ENCODE measurements around the gene HMG20A. TPM values are rescaled to one million over a fixed set of nuclear protein-coding genes. Genes with fewer than 3 reads are reported as not detected.

HMG20A gene
- 36.0 TPM for total RNA-seq
- long read RNA-seq, full-length matches to known transcripts: 20 of 38 reads
- long read RNA-seq, partial matches to known transcripts: 14 of 38 reads
- long read RNA-seq, other reads (novel, unspliced or antisense): 4 of 38 reads

- peak; percentile 84 for DNase-seq (ENCODE audit: low spot score)
- intact Hi-C loops (cut with DNase I): no loop called here
These were observed at the start of gene HMG20A for GRCh38 chr15:77420610-77421369. HMG20A (plus strand) TSS chr15:77420888; CDS start chr15:77458408, 37,520 bp downstream.

DNA sequence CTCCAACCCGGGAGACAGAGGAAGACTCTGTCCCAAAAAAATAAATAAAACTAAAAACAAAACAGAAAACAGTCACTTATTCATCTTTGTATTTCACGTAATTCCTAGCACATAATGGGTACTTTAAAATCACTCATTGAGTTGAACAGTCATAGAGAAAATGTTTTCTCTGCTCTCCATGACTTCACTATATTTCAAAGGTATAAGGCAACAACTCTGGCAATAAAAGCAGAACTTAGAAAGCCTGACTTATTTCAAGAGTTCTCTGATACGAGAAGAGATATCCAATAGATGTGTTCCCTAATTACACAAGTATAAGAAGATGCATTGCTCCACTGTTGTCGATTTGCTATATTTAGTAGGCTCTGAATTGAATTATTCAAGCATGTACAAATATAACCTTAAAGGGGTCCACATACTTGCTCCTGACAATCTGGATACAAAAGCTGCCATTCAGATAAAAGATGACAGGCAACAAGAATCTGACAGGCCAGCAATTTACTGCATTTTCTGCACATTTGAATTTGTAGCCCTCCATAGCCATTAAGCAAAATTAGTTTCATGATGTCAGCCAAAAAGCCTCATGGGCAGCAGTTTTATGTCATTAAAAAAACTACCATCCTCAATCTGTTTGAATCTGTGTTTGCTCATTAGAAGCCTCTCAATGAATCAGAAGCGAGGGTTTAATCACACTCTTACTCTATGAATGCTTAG, 48.7 kb upstream of the HMG20A start:
- intact Hi-C loops (cut with DNase I): no loop called here

GRCh38 chr15:77373441-77373840, 47.2 kb upstream of the HMG20A start:
- intact Hi-C loops (cut with DNase I): no loop called here
- no peak for DNase-seq (ENCODE audit: low spot score)

More for the DNA sequence above, 48.7 kb upstream of the HMG20A start:
- DNase-seq (ENCODE audit: low spot score): no peak

DNA sequence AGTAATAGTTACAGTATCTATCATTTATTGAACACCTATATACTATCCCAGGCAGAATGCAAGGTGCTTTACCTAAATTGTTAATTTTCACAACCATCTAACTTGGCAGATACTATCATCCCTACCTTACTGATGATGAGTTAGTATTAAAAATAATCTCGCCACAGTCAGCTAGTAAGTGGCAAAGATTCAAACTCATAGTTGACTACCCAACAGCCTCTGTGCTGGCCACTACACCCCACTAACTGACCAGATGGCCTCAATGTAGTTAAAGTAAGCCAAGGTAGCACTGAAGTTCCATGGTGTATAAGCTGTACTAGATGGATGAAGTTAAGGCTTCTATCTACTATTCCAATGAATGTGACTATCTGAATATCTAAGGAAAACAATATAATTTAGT, 45.6 kb upstream of the HMG20A start:
- intact Hi-C loops (cut with DNase I): no loop called here
- no peak for DNase-seq (ENCODE audit: low spot score)

- no peak for DNase-seq (ENCODE audit: low spot score)
- intact Hi-C loops (cut with DNase I): no loop called here
These were observed 43.9 kb upstream of the HMG20A start for GRCh38 chr15:77376770-77377169.

GRCh38 chr15:77380033-77380432, 40.7 kb upstream of the HMG20A start:
- intact Hi-C loops (cut with DNase I): no loop called here
- DNase-seq (ENCODE audit: low spot score): no peak

DNA sequence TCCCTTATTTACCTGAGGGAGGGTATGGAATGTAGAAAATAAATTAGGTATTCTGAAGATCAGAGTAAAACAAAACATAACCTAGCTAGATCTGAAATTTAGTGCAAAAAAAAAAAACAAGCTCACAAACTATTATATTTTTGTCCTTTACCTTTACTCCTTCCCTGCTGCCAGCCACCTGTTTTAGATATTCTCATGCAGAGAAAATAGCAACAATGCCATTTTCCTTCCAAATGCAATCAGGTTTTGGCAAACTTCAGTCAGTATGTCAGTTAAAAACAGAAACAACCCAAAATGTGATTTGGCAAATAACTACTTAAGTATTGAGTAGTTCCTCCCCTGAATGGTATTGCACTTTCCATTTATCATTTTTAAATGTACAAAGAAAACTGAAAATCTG, 36.6 kb upstream of the HMG20A start:
- DNase-seq (ENCODE audit: low spot score): no peak
- intact Hi-C loops (cut with DNase I): no loop called here

GRCh38 chr15:77384589-77385359, 35.9 kb upstream of the HMG20A start:
- no peak for DNase-seq (ENCODE audit: low spot score)
- intact Hi-C loops (cut with DNase I): no loop called here

- no peak for DNase-seq (ENCODE audit: low spot score)
- intact Hi-C loops (cut with DNase I): no loop called here
These were observed 34.1 kb upstream of the HMG20A start for GRCh38 chr15:77386626-77387025.

DNA sequence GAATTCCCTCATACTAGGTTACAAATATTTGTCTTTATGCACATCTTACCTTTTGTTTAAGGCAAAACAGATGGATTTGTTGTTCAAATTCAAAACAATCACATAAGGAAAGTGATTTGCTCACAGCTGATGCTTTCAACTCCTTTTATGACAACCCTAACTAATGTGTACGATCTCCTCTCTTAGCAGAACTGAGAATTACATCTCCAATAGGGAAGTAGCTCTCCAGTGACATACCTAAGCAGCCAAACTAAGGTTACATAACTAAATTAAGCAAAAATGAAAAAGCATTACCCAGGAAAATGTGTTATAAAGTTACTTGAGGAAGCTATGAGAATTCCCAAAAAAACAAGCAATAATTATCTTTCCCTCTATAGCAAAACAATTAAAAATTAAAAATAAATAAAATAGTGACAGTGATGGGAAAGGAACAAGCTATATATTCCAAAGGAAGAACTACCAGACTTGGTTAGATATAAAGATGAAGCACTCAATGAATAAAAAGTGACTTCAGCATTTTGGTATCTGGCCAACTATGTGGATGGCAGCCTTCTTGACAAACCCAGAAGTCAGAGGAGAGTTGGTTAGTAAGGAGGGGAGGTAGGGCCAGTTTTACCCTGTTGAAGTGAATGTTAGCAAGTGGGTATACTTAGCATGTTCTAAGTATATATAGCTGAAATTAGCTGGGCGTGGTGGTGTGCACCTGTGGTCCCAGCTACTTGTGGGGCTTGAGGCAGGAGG, 33.2 kb upstream of the HMG20A start:
- intact Hi-C loops (cut with DNase I): no loop called here
- no peak for DNase-seq (ENCODE audit: low spot score)

GRCh38 chr15:77391372-77391951, 29.2 kb upstream of the HMG20A start:
- DNase-seq (ENCODE audit: low spot score): no peak
- intact Hi-C loops (cut with DNase I): no loop called here

DNA sequence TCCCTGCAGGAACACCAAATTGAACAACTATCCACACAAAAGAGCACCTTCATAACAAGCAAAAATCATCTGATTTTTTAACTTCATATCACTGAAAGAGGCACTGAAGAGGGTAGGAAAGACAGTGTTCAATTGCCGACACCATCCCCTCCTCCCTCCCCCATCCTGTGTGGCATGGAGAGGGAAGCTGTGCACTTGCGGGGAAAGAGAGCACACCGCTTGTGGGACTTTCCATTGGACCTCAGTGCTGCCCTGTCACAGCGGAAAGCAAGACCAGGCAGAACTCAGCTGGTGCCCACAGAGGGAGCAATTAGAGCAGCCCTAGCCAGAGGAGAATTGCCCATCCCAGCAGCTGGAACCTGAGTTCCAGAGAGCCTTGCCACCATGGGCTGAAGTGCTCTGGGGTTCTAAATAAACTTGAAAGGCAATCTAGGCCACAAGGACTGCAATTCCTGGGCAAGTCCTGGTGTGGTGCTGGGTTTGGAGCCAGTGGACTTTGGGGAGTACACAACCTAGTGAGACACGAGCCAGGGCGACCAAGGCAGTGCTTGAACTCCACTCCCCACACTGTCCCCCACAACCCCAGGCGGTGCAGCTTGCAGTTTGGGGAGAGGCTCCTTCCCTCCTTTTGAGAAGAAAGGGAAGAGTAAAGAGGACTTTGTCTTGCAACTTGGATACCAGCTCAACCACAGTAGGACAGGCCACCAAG, 27.8 kb upstream of the HMG20A start:
- intact Hi-C loops (cut with DNase I): no loop called here
- DNase-seq (ENCODE audit: low spot score): no peak

DNA sequence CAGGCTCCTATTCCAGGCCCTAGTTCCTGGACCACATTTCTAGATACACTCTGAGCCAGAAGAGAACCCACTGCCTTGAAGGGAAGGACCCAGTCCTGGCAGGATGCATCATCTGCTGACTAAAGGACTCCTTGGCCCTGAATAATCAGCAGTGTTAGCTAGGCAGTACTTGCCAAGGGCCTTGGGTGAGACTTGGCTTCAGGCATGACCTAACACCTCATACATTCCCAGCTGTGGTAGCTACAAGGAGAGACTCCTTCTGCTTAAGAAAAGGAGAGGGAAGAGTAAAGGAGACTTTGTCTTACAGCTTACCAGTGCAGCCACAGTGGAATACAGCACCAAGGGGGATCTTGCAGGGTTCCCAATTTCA, 27.2 kb upstream of the HMG20A start:
- intact Hi-C loops (cut with DNase I): no loop called here
- no peak for DNase-seq (ENCODE audit: low spot score)

GRCh38 chr15:77395013-77395774, 25.5 kb upstream of the HMG20A start:
- DNase-seq (ENCODE audit: low spot score): no peak
- intact Hi-C loops (cut with DNase I): no loop called here

DNA sequence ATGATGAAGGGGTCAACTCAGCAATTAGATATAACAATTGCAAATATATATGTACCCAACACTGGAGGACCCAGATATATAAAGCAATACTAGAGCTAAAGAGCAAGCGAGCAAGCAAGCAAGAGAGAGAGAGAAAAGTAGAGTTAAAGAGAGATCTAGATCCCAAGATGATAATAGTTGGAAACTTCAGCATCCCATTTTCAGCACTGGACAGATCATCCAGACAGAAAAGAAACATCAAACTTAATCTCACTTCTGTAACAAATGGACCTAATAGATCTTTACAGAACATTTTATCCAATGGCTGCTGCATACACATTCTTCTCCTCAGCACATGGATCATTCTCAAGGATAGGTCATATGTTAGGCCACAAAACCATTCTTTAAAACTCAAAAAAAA, 24.0 kb upstream of the HMG20A start:
- intact Hi-C loops (cut with DNase I): no loop called here
- DNase-seq (ENCODE audit: low spot score): no peak

- DNase-seq (ENCODE audit: low spot score): no peak
These were observed 21.8 kb upstream of the HMG20A start for GRCh38 chr15:77398927-77399326.

DNA sequence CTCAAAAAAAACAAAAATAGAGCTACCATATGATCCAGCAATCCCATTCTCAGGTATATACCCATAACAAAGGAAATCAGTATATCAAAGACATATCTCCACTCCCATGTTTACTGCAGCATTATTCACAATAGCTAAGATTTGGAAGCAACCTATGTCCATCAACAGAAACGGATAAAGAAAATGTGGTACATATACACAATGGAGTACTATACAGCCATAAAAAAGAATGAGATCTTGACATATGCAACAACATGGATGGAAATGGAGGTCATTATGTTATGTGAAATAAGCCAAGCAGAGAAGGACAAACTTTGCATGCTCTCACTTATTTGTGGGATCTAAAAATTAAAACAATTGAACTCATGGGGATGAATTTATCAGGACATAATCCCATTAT, 20.4 kb upstream of the HMG20A start:
- intact Hi-C loops (cut with DNase I): no loop called here
- no peak for DNase-seq (ENCODE audit: low spot score)

More at GRCh38 chr15:77398927-77399326, 21.8 kb upstream of the HMG20A start:
- intact Hi-C loops (cut with DNase I): no loop called here

All from cardiac septum (tissue), 1 donor.